K562 (cell line): ENCODE results near the gene TECPR2. TPM values are rescaled to one million over a fixed set of nuclear protein-coding genes. Genes with fewer than 3 reads are reported as not detected.

Experiments
- ATF7 ChIP-seq: fragments of 450-650 bp; IDR thresholded peaks from 2 replicates; pipeline ENCODE4 v1.7.1; 2014; ENCODE audit warnings: mild to moderate bottlenecking, moderate library complexity
- CBFA2T3 ChIP-seq: fragments of 450-650 bp; IDR thresholded peaks from 2 replicates; pipeline ENCODE4 v1.6.1; 2017
- CREM ChIP-seq: IDR thresholded peaks from 2 replicates; pipeline ENCODE4 v1.6.1; 2014; ENCODE audit warnings: antibody characterized with exemption, low read depth
- HDAC1 ChIP-seq, 2 experiments: fragments of 450-650 bp; IDR thresholded peaks; 2 replicates each; pipeline ENCODE4 v1.6.1; 2016 to 2017; ENCODE audit warnings: inconsistent platforms in 1 of 2, mild to moderate bottlenecking in 1 of 2, moderate library complexity in 1 of 2
- KAT2B ChIP-seq: IDR thresholded peaks from one replicate; pipeline ENCODE4 v1.6.1; 2012; ENCODE audit warnings: low read depth, mild to moderate bottlenecking, control low read depth, inconsistent platforms, low read length, moderate library complexity
- MXD1 ChIP-seq: fragments of 250-450 bp; sonication (Bioruptor Pico); IDR thresholded peaks from 2 replicates; pipeline ENCODE4 v1.8.0; 2021; ENCODE audit warnings: borderline replicate concordance, mild to moderate bottlenecking, moderate library complexity; ENCODE audit not compliant: poor library complexity, severe bottlenecking
- SIN3B ChIP-seq: fragments of 450-650 bp; IDR thresholded peaks from 2 replicates; pipeline ENCODE4 v1.6.1; 2017; ENCODE audit warnings: low read depth, mild to moderate bottlenecking, moderate library complexity
- TFAP4 ChIP-seq: sonication (generic); formaldehyde crosslinking; IDR thresholded peaks from 2 replicates; pipeline ENCODE4 v1.8.0; 2022; ENCODE audit warnings: missing genetic modification reagents, mild to moderate bottlenecking, moderate library complexity, borderline replicate concordance
- ZNF134 ChIP-seq: fragments of 250-450 bp; sonication (Bioruptor Pico); conservative IDR thresholded peaks from 2 replicates; pipeline ENCODE4 v1.4.0; 2020
- ZNF146 ChIP-seq: IDR thresholded peaks from one replicate; pipeline ENCODE4 v1.6.1; 2018; ENCODE audit warnings: missing compliant biosample characterization; ENCODE audit not compliant: unreplicated experiment
- ZNF444 ChIP-seq: fragments of 250-450 bp; sonication (Bioruptor Pico); IDR thresholded peaks from 2 replicates; pipeline ENCODE4 v1.4.0; 2020; ENCODE audit warnings: mild to moderate bottlenecking, moderate library complexity
- ZSCAN29 ChIP-seq: fragments of 450-650 bp; IDR thresholded peaks from 2 replicates; pipeline ENCODE4 v1.6.1; 2017
- polyA plus RNA-seq, 8 experiments: library from polyadenylated mRNA; depleted of rRNA in 4 of 8; stranded (reverse) in 5 of 8; unstranded in 3 of 8; fragments of >200 nt; fragmentation: Nextera tagmentation in 2 of 8; fragmentation: Illumina TruSeq in 1 of 8; extraction: Ambion mirVana in 2 of 8; extraction: Trizol in 1 of 8; gene quantifications; 2 replicates each; pipeline versions ENCODE4 v1.2.1 to v1.2.3, GENCODE V29; 2011 to 2014; ENCODE audit warnings: inconsistent platforms in 1 of 8, missing spikeins in 1 of 8
- total RNA-seq, 7 experiments: library from RNA; depleted of rRNA in 6 of 7; stranded (reverse); fragments of >200 nt in 6 of 7; fragmentation: Illumina TruSeq in 2 of 7; extraction: Trizol in 2 of 7; gene quantifications; 2 replicates each; pipeline versions ENCODE4 v1.2.1 to v1.2.3, GENCODE V29; 2011 to 2021; ENCODE audit warnings: low replicate concordance in 1 of 7
- TF ChIP-seq, protein P1 (sequence below): sonication (generic); formaldehyde crosslinking; IDR thresholded peaks from 2 replicates; pipeline ENCODE4 v1.8.0; 2022; ENCODE audit warnings: mild to moderate bottlenecking, missing genetic modification reagents, borderline replicate concordance

The TECPR2 gene
- total and polyA plus RNA-seq, 9 of the 15 experiments (the other 6 are each of a cell fraction or from before 2014, with no cell fraction given): 0.04 to 3.0 (median 0.83) TPM

- no peak for TF ChIP-seq ZNF444 (CRISPR knock-in tag)
- 0 out of 4 replicates have a peak, but pooled peaks of 1 of the 2 experiments have one; percentile 35 for TF ChIP-seq HDAC1 (IDR thresholded peaks at IDR 0.05)
- TF ChIP-seq ZNF134 (CRISPR knock-in tag): no peak
- peak; percentile 91 for TF ChIP-seq CREM
- TF ChIP-seq CBFA2T3: no peak
- no peak for TF ChIP-seq SIN3B
- TF ChIP-seq ZNF146 (CRISPR knock-in tag): no peak
- TF ChIP-seq ATF7: 0 out of 2 replicates have a peak, but pooled peaks have one; percentile 11
- TF ChIP-seq KAT2B: no peak
- peak; percentile 97 for TF ChIP-seq TFAP4 (CRISPR knock-in tag)
- no peak for TF ChIP-seq ZSCAN29
- TF ChIP-seq MXD1 (CRISPR knock-in tag): peak; percentile 13
- TF ChIP-seq, protein P1, sequence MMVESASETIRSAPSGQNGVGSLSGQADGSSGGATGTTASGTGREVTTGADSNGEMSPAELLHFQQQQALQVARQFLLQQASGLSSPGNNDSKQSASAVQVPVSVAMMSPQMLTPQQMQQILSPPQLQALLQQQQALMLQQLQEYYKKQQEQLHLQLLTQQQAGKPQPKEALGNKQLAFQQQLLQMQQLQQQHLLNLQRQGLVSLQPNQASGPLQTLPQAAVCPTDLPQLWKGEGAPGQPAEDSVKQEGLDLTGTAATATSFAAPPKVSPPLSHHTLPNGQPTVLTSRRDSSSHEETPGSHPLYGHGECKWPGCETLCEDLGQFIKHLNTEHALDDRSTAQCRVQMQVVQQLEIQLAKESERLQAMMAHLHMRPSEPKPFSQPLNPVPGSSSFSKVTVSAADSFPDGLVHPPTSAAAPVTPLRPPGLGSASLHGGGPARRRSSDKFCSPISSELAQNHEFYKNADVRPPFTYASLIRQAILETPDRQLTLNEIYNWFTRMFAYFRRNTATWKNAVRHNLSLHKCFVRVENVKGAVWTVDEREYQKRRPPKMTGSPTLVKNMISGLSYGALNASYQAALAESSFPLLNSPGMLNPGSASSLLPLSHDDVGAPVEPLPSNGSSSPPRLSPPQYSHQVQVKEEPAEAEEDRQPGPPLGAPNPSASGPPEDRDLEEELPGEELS (CRISPR knock-in tag): no peak
Measured at GRCh38 chr14:102362545-102363181, at the start of gene TECPR2, which contains the start of gene CINP (continued).
